Measurements from ENCODE around the gene ADCY10. TPM values are rescaled to one million over a fixed set of nuclear protein-coding genes. Genes with fewer than 3 reads are reported as not detected.

ADCY10 gene
- total RNA-seq, 1 donor from 2014 or later = not detected

- H3K36me3 Mint-ChIP-seq (ENCODE audit: low read depth) = no peaks in the 10 kb centered on the region
- no peak overlapping the region for H3K4me3 Mint-ChIP-seq
- H3K27me3 Mint-ChIP-seq (ENCODE audit: low read depth) = no peaks in the 10 kb centered on the region
- no peak for TF ChIP-seq CTCF (conservative IDR thresholded peaks at IDR 0.05)
- H3K4me1 Mint-ChIP-seq = peaks cover 10% of the 10 kb centered on the region
- DNase-seq (ENCODE audit: low read depth, low spot score) = no peak
- H3K9me3 Mint-ChIP-seq = peaks cover 17% of the 10 kb centered on the region
- no peak overlapping the region for H3K27ac Mint-ChIP-seq (ENCODE audit: unreplicated experiment)
Measured at GRCh38 chr1:167860231-167860923, 53.6 kb downstream of the ADCY10 start.

GRCh38 chr1:167856711-167857418 is 57.1 kb downstream of the ADCY10 start:
- H3K36me3 Mint-ChIP-seq (ENCODE audit: low read depth) = no peaks in the 10 kb centered on the region
- H3K4me3 Mint-ChIP-seq = no peak overlapping the region
- no peak for DNase-seq (ENCODE audit: low read depth, low spot score)
- H3K4me1 Mint-ChIP-seq = peaks cover 6% of the 10 kb centered on the region
- H3K27ac Mint-ChIP-seq (ENCODE audit: unreplicated experiment) = no peak overlapping the region
- peaks cover 11% of the 10 kb centered on the region for H3K9me3 Mint-ChIP-seq
- no peaks in the 10 kb centered on the region for H3K27me3 Mint-ChIP-seq (ENCODE audit: low read depth)
- no peak for TF ChIP-seq CTCF (conservative IDR thresholded peaks at IDR 0.05)

GRCh38 chr1:167854184-167854583 is 59.8 kb downstream of the ADCY10 start:
- no peak overlapping the region for H3K27ac Mint-ChIP-seq (ENCODE audit: unreplicated experiment)
- no peaks in the 10 kb centered on the region for H3K36me3 Mint-ChIP-seq (ENCODE audit: low read depth)
- H3K4me1 Mint-ChIP-seq = no peaks in the 10 kb centered on the region
- H3K4me3 Mint-ChIP-seq = no peak overlapping the region
- DNase-seq (ENCODE audit: low read depth, low spot score) = no peak
- no peak for TF ChIP-seq CTCF (conservative IDR thresholded peaks at IDR 0.05)
- H3K27me3 Mint-ChIP-seq (ENCODE audit: low read depth) = no peaks in the 10 kb centered on the region
- H3K9me3 Mint-ChIP-seq = peaks cover 2% of the 10 kb centered on the region

GRCh38 chr1:167849666-167850065 is 64.3 kb downstream of the ADCY10 start:
- Mint-ChIP-seq H3K36me3 (ENCODE audit: low read depth) (no peaks in the 10 kb centered on the region), H3K4me1 (no peaks in the 10 kb centered on the region), H3K9me3 (no peaks in the 10 kb centered on the region), H3K27ac (ENCODE audit: unreplicated experiment) (no peak overlapping the region), H3K4me3 (no peak overlapping the region), H3K27me3 (ENCODE audit: low read depth) (no peaks in the 10 kb centered on the region)
- no peak for DNase-seq (ENCODE audit: low read depth, low spot score)
- no peak for TF ChIP-seq CTCF (conservative IDR thresholded peaks at IDR 0.05)

GRCh38 chr1:167842872-167843271 is 71.1 kb downstream of the ADCY10 start:
- no peak for TF ChIP-seq CTCF (conservative IDR thresholded peaks at IDR 0.05)
- DNase-seq (ENCODE audit: low read depth, low spot score) = no peak
- Mint-ChIP-seq H3K27ac (ENCODE audit: unreplicated experiment) (no peak overlapping the region), H3K4me3 (no peak overlapping the region), H3K27me3 (ENCODE audit: low read depth) (peaks cover 7% of the 10 kb centered on the region), H3K9me3 (no peaks in the 10 kb centered on the region), H3K4me1 (no peaks in the 10 kb centered on the region), H3K36me3 (ENCODE audit: low read depth) (no peaks in the 10 kb centered on the region)

Data from neural crest cell (in vitro differentiated cells).